ENCODE measurements around the gene FLOT1.

The FLOT1 gene, protein sequence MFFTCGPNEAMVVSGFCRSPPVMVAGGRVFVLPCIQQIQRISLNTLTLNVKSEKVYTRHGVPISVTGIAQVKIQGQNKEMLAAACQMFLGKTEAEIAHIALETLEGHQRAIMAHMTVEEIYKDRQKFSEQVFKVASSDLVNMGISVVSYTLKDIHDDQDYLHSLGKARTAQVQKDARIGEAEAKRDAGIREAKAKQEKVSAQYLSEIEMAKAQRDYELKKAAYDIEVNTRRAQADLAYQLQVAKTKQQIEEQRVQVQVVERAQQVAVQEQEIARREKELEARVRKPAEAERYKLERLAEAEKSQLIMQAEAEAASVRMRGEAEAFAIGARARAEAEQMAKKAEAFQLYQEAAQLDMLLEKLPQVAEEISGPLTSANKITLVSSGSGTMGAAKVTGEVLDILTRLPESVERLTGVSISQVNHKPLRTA

GRCh38 chr6:30742316-30743098, at the start of gene FLOT1:
FLOT1 (minus strand) TSS chr6:30742687; CDS start chr6:30742189, 498 bp downstream.
- peak; percentile 96 for DNase-seq (ENCODE audit: low read depth)

DNA sequence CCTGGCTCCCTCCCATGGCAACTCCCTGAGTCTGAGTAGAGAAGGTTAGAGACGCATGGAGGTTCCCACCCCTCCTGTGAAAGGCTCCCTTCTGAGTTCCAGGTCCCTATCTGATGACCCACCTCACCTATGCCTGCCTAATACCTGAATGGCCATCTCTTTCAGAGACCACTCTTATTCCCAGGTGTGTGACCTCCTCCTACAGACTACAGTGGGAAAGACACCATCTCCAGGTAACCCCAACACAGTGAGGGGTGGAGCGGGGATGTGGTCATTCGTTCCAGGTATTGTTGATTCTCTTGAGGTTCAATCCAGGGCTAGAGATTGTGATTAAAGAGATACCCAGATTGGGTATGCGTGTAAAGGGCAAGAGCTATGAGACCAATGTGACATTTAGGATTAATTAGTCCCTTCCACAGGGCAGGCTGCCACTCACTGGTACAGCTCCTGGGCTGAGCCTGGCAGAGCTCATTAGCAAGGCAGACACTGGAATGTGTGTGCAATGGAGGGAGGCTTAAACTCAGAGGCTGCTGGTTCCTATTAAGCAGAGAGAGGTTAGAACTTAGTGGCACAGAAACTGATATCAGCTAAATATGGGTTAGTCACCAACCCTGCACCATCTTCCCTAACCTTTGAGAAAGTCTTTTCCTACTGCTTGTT, 48.4 kb upstream of the FLOT1 start:
- no peak for DNase-seq (ENCODE audit: low read depth)

- DNase-seq (ENCODE audit: low read depth): no peak
Observed at GRCh38 chr6:30789606-30790005, 47.1 kb upstream of the FLOT1 start.

GRCh38 chr6:30787954-30788353, 45.5 kb upstream of the FLOT1 start:
- DNase-seq (ENCODE audit: low read depth): no peak

DNA sequence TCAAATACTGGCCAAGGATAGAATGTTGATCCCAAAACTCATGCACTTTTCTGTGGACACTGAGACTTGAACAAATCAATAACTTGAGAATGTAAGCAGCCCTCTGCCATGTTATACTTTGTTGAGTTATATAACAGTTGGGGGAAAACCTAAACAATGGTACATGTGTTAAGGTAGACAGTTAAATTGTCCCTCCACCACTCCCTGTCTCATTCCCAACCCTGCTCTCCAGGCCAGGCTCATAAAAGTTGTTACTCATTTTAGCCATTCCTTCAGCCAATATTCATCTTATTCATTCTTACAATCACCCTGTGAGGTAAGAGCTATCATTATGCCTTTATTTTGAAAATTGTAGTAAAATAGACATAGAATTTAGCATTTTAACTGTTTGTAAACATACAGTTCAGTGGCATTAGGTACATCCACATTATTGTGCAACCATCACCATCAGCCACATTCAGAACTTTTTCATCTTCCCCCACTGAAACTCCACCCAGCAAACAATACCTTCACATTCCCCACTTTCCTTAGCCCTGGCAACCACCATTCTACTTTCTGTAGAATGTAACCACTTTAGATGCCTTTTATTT, 40.0 kb upstream of the FLOT1 start:
- no peak for DNase-seq (ENCODE audit: low read depth)

DNA sequence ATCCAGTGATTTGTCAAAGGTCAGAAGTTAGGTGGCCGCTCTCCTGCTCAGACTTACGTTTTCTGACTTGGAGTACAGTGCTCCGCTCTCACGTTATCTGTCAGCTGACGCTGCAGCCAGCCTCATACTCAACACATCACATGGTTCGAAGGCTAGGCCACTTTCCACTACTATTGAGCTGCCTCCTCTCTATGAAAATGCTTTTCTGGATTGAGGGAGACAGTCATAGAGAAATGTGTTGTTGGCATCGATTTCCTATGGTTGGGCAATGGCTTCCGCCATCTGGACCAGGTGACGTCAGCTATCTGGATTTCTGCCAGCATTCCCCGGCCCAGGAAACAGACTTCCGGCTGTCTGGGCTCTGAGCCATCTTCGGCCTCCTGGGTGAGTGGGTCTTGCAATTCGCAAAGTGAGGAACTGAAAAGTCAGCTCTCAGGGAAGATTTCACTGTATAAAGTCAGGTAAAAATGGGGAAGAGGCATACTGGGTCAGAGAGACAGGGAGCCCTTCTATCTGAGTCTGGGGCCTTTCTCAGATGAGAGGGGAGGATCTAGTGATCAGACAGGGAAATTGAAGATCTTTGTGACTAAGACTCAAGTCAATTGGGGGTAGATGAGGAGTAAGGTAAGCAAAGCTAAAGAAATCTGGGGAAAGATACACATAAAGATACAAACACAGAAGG, 39.4 kb upstream of the FLOT1 start:
- peak; percentile 98 for DNase-seq (ENCODE audit: low read depth)

GRCh38 chr6:30781395-30781742, 38.9 kb upstream of the FLOT1 start:
- no peak for DNase-seq (ENCODE audit: low read depth)

- no peak for DNase-seq (ENCODE audit: low read depth)
Observed at GRCh38 chr6:30780642-30780920, 38.1 kb upstream of the FLOT1 start.

DNA sequence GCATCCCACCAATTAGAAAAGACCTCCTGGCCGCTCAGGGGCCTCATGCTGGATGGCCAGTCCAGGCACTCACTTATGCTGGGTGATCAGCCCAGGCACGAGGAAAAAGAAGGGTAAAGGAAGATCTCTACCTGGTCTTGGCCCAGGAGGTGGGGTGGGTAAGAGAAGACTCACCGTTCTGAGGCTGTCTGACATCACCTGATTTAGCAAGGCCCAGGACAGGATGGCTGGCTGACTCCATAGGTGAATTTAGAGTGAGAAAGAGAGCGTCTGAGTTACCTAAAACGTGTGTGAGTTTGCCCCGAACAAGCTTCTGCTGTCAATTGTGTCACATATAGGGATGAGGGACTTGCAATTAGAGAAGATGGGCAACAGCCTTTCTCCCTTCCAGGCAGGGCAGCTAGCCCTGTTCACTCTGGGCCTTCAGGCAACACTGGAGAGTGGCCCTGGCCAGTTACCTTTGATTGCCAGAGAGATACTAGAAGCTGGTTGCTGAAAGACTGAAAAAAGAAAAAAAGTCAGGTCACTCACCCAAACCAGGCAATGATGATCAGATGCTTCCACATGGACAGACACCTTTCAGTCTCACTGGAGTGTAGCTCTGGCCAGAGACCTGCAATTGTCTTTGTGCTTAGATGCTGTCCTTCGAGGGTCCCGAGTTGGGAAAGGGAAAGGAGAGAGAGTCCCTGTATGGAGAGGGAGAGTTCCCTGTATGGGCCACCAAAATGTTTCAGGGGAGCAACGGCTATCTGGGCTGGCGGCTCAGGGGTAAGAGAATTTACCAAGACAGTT, 37.6 kb upstream of the FLOT1 start:
- no peak for DNase-seq (ENCODE audit: low read depth)

DNA sequence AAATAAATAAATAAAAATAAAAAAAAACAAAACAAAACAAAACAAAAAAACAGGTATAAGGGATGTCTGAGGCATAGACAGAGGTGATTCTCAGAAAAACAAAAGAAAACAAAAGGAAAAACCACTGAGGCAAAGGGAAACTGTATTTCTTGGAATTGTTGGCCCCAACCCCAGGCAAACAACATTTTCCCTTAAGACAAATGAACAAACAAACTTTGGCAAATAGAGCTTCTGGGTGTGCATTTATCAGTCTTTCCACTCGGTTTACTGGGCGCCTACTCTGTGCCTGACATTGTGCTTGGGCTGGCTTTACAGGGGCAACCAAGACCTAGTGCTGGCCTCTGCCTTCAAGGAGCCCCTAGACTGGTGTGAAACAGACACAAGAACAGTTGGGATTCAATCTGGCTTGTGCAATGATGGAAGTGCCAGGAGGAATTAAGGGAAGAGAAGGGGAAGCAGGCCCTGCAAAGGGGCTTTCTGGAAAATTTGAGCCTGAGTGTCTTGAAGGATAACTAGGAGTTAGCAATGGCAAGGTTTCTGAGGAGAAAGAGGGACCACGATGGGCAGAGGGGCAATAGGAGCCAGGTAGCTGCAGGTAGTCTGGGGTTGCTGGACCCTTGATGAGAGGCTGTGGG, 35.6 kb upstream of the FLOT1 start:
- no peak for DNase-seq (ENCODE audit: low read depth)

GRCh38 chr6:30777155-30777485, 34.6 kb upstream of the FLOT1 start:
- no peak for DNase-seq (ENCODE audit: low read depth)

GRCh38 chr6:30776390-30777154, 34.1 kb upstream of the FLOT1 start:
- no peak for DNase-seq (ENCODE audit: low read depth)

DNA sequence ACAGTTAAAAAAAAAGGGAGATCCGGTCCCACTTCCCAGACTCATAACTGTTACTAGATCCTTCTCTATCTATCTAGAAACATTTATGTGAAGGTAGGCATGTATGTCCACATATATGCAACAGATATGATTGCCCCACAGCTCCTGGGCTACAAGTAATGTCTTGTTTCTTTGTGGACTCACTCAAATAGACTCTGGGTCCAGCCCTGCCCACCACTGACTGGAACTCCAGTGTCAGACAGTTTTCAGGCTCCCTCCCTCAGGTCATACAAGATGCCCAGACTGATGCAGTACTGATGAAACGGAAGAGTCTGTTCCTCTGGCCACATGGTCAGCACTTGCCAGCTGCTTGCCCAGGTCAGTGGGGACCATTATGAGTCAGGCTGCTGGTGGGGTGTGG, 32.6 kb upstream of the FLOT1 start:
- no peak for DNase-seq (ENCODE audit: low read depth)

DNA sequence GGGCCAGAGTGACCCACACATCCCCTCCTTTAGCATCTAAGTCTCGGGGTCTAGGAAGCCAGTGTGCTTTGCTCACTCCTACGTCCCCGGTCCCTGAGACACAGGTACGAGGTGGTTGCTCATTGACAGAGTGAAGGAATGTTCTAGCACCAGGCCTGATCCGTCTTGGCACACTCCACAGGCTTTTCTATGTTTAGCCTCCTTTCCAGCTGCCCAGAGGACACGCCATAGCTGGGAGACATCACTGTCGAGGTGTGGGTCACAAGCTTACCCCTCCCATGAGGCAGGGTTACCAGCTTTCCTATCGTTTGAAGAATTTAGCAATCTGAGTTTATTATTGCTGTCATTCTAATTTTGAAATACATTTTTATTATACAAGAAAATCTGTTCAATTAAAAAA, 32.2 kb upstream of the FLOT1 start:
- DNase-seq (ENCODE audit: low read depth): no peak

DNA sequence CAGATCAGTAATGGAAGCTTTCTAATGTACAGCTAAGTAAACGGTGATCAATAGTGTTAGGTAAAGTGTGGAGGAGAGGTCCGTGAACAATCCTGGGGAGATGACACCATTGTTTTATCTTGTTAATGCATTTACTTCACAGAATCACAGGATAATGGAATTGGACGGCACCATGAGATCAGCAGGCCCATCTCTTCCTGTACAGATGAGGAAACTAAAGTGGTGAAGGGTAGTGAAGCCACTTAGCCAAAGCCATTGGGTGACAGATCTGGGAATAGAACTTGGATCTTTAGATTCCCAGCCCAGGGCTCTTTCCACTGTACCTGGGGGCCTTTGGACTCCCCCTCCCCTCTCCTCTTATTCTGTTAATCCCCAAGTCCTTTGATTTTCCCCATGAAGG, 28.1 kb upstream of the FLOT1 start:
- no peak for DNase-seq (ENCODE audit: low read depth)

GRCh38 chr6:30769853-30770524, 27.5 kb upstream of the FLOT1 start:
- DNase-seq (ENCODE audit: low read depth): no peak

DNA sequence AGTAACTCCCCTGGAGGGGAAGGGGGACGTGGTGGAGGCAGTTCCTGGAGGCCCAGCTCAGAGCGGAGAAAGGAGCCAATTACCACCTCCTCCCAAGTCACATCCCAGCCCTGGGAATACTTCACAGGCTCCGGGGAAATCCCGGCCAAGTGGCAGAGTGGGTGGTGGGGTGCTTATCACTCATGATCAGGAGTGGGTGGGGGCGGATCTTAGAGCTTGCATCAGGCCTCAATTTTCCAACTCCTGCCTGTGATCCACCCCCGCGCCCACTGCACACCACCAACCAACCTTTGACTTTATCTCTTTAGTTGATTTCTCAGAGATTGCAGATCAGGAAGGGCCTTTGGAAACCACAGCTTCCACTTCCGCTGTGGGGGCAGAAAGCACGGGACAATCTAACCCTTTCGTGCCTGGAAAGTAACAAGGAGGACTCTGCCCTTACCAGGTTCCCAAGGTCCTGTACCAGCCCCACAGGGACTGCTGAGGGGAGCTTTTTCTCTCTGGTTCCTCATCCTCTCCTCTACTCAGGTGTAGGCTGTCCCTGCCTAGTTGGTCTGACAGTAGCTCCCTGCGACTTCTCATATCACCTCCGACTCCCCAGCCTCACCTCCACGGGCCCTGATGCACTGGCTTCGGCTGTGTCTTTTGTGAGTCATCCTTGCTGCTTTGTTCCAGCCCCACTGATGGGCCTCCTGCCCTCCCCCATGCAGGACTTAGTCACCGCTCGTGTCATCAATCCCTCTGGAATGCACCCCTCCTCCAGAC, 26.8 kb upstream of the FLOT1 start:
- DNase-seq (ENCODE audit: low read depth): peak; percentile 75

- no peak for DNase-seq (ENCODE audit: low read depth)
Observed at GRCh38 chr6:30768634-30769087, 26.2 kb upstream of the FLOT1 start.

GRCh38 chr6:30767944-30768301, 25.4 kb upstream of the FLOT1 start:
- DNase-seq (ENCODE audit: low read depth): no peak
